Activated CD4-positive, alpha-beta memory T cell treated with anti-CD3 and anti-CD28 coated beads for 36 hours (primary cell): ENCODE results near the gene CPD. TPM values are rescaled to one million over a fixed set of nuclear protein-coding genes. Genes with fewer than 3 reads are reported as not detected.
"Not testable (repeated sequence)": the region's sequence is repeated elsewhere in the genome, so short reads cannot be mapped to it uniquely, and the experiment has no call there.

Experiments used
- CTCF ChIA-PET: fragments of 350-600 bp; sonication (Branson Sonifier 250); formaldehyde crosslinking; loops from one replicate; lab custom pipeline; 2021; ENCODE audit warnings: antibody characterized with exemption, inconsistent platforms; lab: Charles Lee
- POLR2A ChIA-PET: fragments of 350-600 bp; sonication (Branson Sonifier 250); formaldehyde crosslinking; loops from one replicate; lab custom pipeline; 2021; ENCODE audit warnings: antibody characterized with exemption; lab: Charles Lee
- DNase-seq: peaks from one replicate; pipeline ENCODE4 v3.0.0-alpha.2; 2020
- H3K27ac Mint-ChIP-seq: one replicate; pipeline ENCODE4 v1.8.0; 2021; ENCODE audit warnings: mixed read lengths
- H3K27me3 Mint-ChIP-seq: one replicate; pipeline ENCODE4 v1.8.0; 2021; ENCODE audit warnings: mixed read lengths
- H3K36me3 Mint-ChIP-seq: one replicate; pipeline ENCODE4 v1.8.0; 2021; ENCODE audit warnings: mixed read lengths
- H3K4me1 Mint-ChIP-seq: one replicate; pipeline ENCODE4 v1.8.0; 2021; ENCODE audit warnings: low read depth, mixed read lengths
- H3K4me3 Mint-ChIP-seq: one replicate; pipeline ENCODE4 v1.8.0; 2021; ENCODE audit warnings: mild to moderate bottlenecking, mixed read lengths
- H3K9me3 Mint-ChIP-seq: one replicate; pipeline ENCODE4 v1.8.0; 2021; ENCODE audit warnings: mixed read lengths
- intact Hi-C: fragments of 100-400 bp; cut with micrococcal nuclease; formaldehyde crosslinking; loops from one replicate; pipeline ENCODE4 v1.15.1; 2023
- total RNA-seq, 2 experiments: library from RNA; stranded (reverse); gene quantifications; one replicate each; pipeline ENCODE4 v1.2.3, GENCODE V29; 2021

CPD gene
- total RNA-seq, 2 experiments from 2014 or later: 34.1 to 34.3 TPM

DNA sequence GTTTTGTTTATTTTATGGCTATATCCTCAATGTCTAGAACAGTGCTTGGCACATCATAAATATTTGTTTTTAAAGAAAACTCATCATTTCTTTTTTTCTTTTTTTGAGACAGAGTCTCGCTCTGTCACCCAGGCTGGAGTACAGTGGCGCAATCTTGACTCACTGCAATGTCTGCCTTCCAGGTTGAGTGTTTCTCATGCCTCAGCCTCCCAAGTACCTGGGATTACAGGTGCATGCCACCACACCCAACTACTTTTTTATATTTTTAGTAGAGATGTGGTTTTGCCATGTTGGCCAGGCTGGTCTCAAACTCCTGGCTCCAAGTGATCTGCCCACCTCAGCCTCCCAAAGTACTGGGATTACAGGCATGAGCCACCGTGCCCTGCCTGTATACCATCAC lies 35.5 kb upstream of the CPD start:
- H3K36me3 Mint-ChIP-seq, DNase-seq, POLR2A ChIA-PET, H3K9me3 Mint-ChIP-seq, H3K27ac Mint-ChIP-seq, H3K4me3 Mint-ChIP-seq, H3K27me3 Mint-ChIP-seq, intact Hi-C loops: not testable (repeated sequence)
- CTCF ChIA-PET: interaction anchor here (0.7 to 5.5 kb wide), 2 partner anchors 63 to 238 kb away, joined by 3 to 42 read pairs; no protein-coding TSS in a partner anchor
- peaks cover 18% of the 10 kb centered on the region for H3K4me1 Mint-ChIP-seq

DNA sequence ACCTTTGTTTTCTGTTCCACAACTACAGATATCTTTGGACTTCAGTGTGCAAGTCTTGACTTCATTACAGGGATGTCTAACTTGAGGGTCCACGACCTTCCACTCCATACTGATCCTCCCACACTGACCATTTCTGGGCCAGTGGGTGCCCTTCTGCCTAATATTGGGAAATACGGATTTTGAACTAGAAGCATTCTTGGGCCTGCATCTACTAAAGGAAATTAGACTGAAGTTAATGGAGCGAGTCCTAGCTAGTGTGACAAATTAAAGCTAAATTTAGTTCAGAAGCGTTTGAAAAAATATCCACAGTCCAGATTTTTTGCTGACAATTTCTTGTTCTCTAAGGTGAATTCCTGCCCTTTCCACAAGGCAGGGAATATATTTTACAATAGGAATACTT lies 34.9 kb upstream of the CPD start:
- DNase-seq: no peak
- no peaks in the 10 kb centered on the region for H3K36me3 Mint-ChIP-seq
- intact Hi-C loops: no loop called here
- CTCF ChIA-PET: interaction anchor here (0.7 to 2.6 kb wide), 2 partner anchors 37 to 63 kb away, joined by 3 to 9 read pairs; no protein-coding TSS in a partner anchor
- POLR2A ChIA-PET: no interaction called here
- H3K27me3 Mint-ChIP-seq: no peaks in the 10 kb centered on the region
- H3K27ac Mint-ChIP-seq: no peak overlapping the region
- H3K4me1 Mint-ChIP-seq: peaks cover 18% of the 10 kb centered on the region
- H3K9me3 Mint-ChIP-seq: no peaks in the 10 kb centered on the region
- no peak overlapping the region for H3K4me3 Mint-ChIP-seq

DNA sequence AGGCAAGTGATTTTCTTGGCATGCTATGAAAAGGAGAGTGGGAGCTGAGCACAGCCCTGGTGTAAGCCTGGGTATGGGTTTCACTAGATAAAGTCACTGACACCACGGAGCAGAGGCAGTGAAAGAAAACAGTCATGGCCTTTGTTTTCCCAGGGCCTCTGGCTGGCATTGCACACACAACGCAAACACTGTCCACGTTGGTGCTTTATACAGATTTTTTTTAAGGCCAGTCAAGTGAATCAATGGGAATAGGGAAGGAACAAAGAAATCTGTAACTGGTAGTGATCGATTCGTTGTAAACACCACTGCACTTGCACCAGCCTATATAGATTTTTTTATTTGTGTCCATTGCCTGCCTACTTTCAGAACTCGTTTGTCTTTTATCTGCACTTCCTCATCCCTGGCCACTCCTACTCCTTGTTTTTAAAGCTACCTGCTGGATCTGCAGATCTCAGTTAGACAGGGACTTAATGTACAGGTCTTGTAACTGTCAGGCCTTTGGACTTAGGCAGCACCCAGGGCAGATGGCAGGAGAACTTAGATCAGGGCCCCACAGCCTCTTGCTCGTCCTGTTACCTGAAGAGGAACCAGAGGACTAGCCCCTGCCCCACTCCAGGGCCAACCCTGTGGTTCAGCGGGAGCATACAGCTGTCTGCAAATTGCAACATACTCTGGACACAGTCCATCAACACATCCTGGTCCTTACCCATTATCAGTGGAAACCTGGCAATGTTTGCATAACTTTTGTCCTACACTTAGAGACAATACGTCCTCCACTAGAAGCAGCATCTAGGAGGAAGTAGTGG lies 34.2 kb upstream of the CPD start:
- peaks cover 18% of the 10 kb centered on the region for H3K4me1 Mint-ChIP-seq
- no peak for DNase-seq
- no peak overlapping the region for H3K4me3 Mint-ChIP-seq
- ChIA-PET CTCF (interaction anchor here (0.6 to 3.2 kb wide), 3 partner anchors 9 to 36 kb away, joined by 4 to 33 read pairs (median 9); no protein-coding TSS in a partner anchor), POLR2A (interaction anchor here (1.2 to 2.1 kb wide), 2 partner anchors 19 to 36 kb away, joined by 3 to 8 read pairs; no protein-coding TSS in a partner anchor)
- H3K27ac Mint-ChIP-seq: no peak overlapping the region
- no peaks in the 10 kb centered on the region for H3K36me3 Mint-ChIP-seq
- no peaks in the 10 kb centered on the region for H3K27me3 Mint-ChIP-seq
- intact Hi-C loops: loop anchor here (1.0 kb wide), 1 partner anchor 12 kb away; no protein-coding TSS in a partner anchor
- no peaks in the 10 kb centered on the region for H3K9me3 Mint-ChIP-seq

DNA sequence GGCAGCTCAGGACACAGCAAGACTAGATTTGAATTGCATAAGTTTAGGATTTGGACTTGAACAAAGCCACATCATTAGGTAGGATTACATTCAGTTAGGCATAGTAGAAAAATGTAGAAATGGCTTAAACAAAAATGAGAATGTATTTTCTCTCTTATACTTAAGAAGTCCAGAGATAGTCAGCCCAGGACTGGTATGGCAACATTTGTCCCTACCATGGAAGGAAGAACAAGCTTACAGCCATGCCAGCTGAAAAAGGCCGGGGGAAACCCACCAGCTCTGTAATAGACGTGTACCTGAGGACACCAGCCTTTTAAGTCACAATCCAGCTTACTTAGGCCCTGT lies 33.7 kb upstream of the CPD start:
- POLR2A ChIA-PET: interaction anchor here (1.2 to 2.1 kb wide), 2 partner anchors 19 to 35 kb away, joined by 3 to 8 read pairs; no protein-coding TSS in a partner anchor
- H3K4me1 Mint-ChIP-seq: peaks cover 14% of the 10 kb centered on the region
- no peak overlapping the region for H3K27ac Mint-ChIP-seq
- no peaks in the 10 kb centered on the region for H3K27me3 Mint-ChIP-seq
- H3K36me3 Mint-ChIP-seq: no peaks in the 10 kb centered on the region
- H3K9me3 Mint-ChIP-seq: no peaks in the 10 kb centered on the region
- H3K4me3 Mint-ChIP-seq: no peak overlapping the region
- CTCF ChIA-PET: interaction anchor here (0.6 to 3.2 kb wide), 4 partner anchors 9 to 132 kb away, joined by 3 to 33 read pairs (median 6); partner anchors contain the start of gene GOSR1
- intact Hi-C loops: loop anchor here (1.0 kb wide), 1 partner anchor 13 kb away; no protein-coding TSS in a partner anchor
- no peak for DNase-seq

DNA sequence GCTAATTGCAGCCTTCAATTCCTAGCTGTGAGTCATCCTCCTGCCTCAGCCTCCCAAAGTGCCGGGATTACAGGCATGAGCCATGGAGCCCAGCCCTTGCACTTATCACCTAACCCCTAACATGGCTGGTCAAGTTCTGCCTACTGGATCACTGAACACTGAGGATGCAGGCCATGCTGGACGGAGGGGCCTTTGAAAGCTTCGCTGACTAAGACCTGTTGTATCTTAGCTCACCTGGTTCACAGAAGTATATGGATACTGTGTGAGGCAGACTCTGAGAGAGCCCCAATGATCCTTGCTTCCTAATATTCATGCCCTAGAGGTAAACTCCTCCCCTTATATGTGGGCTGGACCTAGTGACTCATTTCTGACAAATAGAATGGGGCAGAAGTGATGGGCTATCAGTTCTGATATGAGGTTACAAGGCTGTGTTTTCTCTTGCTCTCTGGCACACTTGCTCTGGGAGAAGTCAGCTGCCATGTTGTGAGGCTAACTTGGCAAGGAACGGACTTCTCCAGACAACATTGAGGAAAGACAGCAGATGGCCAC lies 33.1 kb upstream of the CPD start:
- CTCF ChIA-PET: interaction anchor here (0.5 to 3.2 kb wide), 6 partner anchors 10 to 252 kb away, joined by 3 to 33 read pairs (median 3); partner anchors contain the start of genes BLMH and GOSR1
- intact Hi-C loops: loop anchor here (1.0 kb wide), 1 partner anchor 13 kb away; no protein-coding TSS in a partner anchor
- Mint-ChIP-seq H3K4me3 (no peak overlapping the region), H3K36me3 (no peaks in the 10 kb centered on the region), H3K4me1 (peaks cover 10% of the 10 kb centered on the region), H3K27me3 (no peaks in the 10 kb centered on the region), H3K27ac (peak overlapping the region; percentile 8), H3K9me3 (no peaks in the 10 kb centered on the region)
- peak; percentile 52 for DNase-seq
- POLR2A ChIA-PET: interaction anchor here (1.2 to 2.1 kb wide), 2 partner anchors 18 to 35 kb away, joined by 3 to 8 read pairs; no protein-coding TSS in a partner anchor

DNA sequence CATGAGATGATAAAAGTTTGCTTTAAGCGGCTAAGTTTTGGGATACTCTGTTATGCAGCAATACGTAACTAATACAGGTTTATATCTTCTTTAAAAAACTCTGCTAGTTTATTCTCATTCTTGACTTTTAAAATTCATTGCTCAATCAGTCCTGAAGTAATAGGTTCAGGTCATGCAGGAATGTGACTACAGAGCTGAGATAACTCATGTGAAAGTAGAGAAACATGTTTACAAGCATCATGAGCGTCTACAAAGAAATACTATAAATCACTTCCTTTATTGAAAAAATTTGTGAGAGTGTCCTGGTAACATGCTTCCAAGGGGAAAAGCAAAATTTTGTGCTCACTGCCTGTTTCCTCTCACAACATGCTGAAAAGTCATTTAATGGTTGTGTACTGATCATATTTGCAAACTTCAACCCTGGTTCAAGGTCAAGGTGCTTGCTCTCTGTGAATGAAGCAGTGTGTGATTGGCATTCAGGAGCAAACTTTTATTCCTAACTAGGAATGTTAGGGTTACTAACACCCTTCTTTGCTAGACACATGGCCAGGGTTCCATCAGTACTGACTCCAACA lies 32.4 kb upstream of the CPD start:
- intact Hi-C loops: no loop called here
- Mint-ChIP-seq H3K9me3 (no peaks in the 10 kb centered on the region), H3K4me1 (peaks cover 10% of the 10 kb centered on the region), H3K36me3 (no peaks in the 10 kb centered on the region), H3K4me3 (no peak overlapping the region), H3K27me3 (no peaks in the 10 kb centered on the region), H3K27ac (peak overlapping the region; percentile 8)
- ChIA-PET CTCF (interaction anchor here (0.5 to 3.2 kb wide), 6 partner anchors 10 to 252 kb away, joined by 3 to 33 read pairs (median 3); partner anchors contain the start of genes BLMH and GOSR1), POLR2A (interaction anchor here (2.1 kb wide), 1 partner anchor 18 kb away, joined by 8 read pairs; no protein-coding TSS in a partner anchor)
- DNase-seq: no peak

DNA sequence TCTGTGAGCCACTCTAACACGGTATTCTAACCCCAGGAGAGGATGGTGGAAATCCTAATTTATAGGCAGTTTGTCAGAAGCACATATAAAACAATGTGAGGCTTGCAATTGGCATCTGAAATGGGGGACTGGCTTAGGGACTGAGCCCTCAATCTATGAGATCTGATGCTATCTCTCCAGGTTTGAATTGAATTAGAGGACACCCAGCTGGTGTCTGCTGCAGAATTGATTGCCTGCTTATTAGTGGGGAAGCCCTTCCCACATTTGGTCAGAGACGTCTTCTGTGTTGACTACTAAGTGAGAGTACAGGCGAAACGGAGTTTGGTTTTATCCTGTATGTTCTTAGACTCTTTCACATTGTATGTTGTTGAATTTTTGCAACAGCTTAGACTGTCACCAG lies 31.2 kb upstream of the CPD start:
- ChIA-PET POLR2A (no interaction called here), CTCF (interaction anchor here (0.6 to 0.9 kb wide), 2 partner anchors 11 kb away, joined by 3 to 5 read pairs; no protein-coding TSS in a partner anchor)
- H3K27me3 Mint-ChIP-seq: no peaks in the 10 kb centered on the region
- no peak overlapping the region for H3K4me3 Mint-ChIP-seq
- no peaks in the 10 kb centered on the region for H3K9me3 Mint-ChIP-seq
- H3K27ac Mint-ChIP-seq: no peak overlapping the region
- intact Hi-C loops: no loop called here
- no peak for DNase-seq
- H3K4me1 Mint-ChIP-seq: peaks cover 10% of the 10 kb centered on the region
- H3K36me3 Mint-ChIP-seq: no peaks in the 10 kb centered on the region

DNA sequence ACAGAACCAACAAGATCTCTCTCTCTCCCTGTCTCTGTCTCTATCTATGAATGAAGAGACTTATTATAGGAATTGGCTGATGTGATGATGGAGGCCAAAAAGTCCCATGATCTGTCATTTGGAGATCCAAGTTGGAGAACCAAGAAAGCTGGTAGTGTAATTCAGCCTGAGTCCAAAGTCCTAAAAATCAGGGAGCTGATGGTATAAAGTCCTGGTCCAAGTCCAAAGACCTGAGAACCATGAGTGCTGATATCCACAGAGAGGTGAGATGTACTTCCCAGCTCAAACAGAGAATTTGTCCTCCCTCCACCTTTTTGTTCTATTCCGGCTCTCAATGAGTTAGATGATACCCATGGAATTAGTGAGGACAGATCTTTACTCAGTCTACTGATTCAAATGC lies 29.5 kb upstream of the CPD start:
- ChIA-PET POLR2A (no interaction called here), CTCF (interaction anchor here (0.6 to 1.8 kb wide), 3 partner anchors 9 to 52 kb away, joined by 3 to 11 read pairs (median 3); no protein-coding TSS in a partner anchor)
- DNase-seq: no peak
- H3K27me3 Mint-ChIP-seq: no peaks in the 10 kb centered on the region
- peaks cover 10% of the 10 kb centered on the region for H3K4me1 Mint-ChIP-seq
- no peak overlapping the region for H3K4me3 Mint-ChIP-seq
- H3K9me3 Mint-ChIP-seq: no peaks in the 10 kb centered on the region
- H3K27ac Mint-ChIP-seq: no peak overlapping the region
- no peaks in the 10 kb centered on the region for H3K36me3 Mint-ChIP-seq
- intact Hi-C loops: no loop called here

DNA sequence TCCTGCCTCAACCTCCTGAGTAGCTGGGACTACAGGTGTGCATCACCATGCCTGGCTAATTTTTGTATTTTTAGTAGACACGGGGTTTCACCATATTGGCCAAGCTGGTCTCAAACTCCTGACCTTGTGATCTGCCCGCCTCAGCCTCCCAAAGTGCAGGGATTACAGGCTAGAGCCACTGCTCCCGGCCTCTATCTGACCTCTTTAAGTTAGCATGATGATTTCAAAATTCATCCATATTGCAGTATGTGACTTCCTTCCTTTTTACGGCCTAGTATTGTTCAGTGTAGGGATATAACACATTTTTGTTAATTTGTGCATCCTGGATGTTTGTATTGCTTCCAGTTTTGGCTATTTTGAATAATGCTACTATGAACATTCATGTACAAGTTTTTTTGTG lies 27.5 kb upstream of the CPD start:
- H3K27me3 Mint-ChIP-seq, H3K27ac Mint-ChIP-seq, CTCF ChIA-PET: not testable (repeated sequence)

DNA sequence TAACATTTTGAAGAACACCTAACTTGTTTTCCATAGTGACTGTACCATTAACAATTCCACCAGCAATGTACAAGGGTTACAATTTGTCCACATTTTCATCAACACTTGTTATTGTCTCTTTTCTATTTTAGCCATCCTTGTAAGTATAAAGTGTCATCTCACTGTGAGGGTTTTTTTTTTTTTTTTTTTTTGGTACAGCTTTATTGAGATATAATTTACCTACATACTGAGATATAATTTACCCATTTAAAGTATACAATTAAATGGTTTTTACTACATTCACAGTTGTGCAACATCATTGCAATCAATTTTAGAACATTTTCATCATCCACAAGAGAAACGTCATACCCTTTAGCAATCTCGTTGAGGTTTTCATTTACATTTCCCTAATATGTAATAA lies 27.0 kb upstream of the CPD start:
- DNase-seq: no peak
- Mint-ChIP-seq H3K9me3 (no peaks in the 10 kb centered on the region), H3K4me1 (peaks cover 11% of the 10 kb centered on the region), H3K4me3 (no peak overlapping the region), H3K27ac (no peak overlapping the region), H3K36me3 (no peaks in the 10 kb centered on the region), H3K27me3 (no peaks in the 10 kb centered on the region)
- CTCF ChIA-PET: no interaction called here
- intact Hi-C loops: no loop called here
- POLR2A ChIA-PET: no interaction called here

More for the DNA sequence above, 27.5 kb upstream of the CPD start:
- intact Hi-C loops, H3K4me3 Mint-ChIP-seq, DNase-seq, H3K9me3 Mint-ChIP-seq, H3K36me3 Mint-ChIP-seq, POLR2A ChIA-PET: not testable (repeated sequence)
- H3K4me1 Mint-ChIP-seq: peaks cover 13% of the 10 kb centered on the region

DNA sequence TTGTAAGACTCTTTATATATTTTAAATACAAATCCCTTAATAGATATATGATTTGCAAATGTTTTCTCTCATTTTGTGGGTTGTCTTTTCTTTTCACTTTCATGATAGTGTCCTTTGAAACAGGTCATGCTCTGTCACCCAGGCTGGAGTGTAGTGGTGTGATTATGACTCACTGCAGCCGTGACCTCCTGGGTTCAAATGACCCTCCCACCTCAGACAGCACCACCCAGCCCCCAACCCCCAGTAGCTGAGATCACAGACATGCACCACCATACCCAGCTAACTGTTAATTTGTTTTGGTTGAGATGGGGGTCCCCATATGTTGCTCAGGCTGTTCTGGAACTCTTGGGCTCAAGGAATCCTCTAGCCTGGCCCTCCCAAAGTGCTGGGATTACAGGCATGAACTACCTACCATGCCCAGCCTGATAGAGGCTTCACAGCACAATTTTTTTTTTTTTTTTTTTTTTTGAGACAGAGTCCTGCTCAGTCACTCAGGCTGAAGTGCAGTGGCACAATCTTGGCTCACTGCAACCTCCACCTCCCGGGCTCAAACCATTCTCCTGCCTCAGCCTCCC lies 26.4 kb upstream of the CPD start:
- Mint-ChIP-seq H3K27me3 (no peaks in the 10 kb centered on the region), H3K36me3 (no peaks in the 10 kb centered on the region), H3K27ac (no peak overlapping the region), H3K4me3 (no peak overlapping the region), H3K4me1 (peaks cover 11% of the 10 kb centered on the region), H3K9me3 (no peaks in the 10 kb centered on the region)
- ChIA-PET CTCF (no interaction called here), POLR2A (no interaction called here)
- DNase-seq: no peak
- intact Hi-C loops: no loop called here
